HG03039 (cell line): ENCODE data around the gene AMOTL1.
"Not testable (repeated sequence)": the region's sequence is repeated elsewhere in the genome, so short reads cannot be mapped to it uniquely, and the experiment has no call there.

Experiments
- ATAC-seq: cut with Tn5 transposase; IDR thresholded peaks from one replicate; pipeline ENCODE4 v1.9.1; 2021; ENCODE audit warnings: mild to moderate bottlenecking, moderate library complexity; ENCODE audit not compliant: unreplicated experiment

Gene AMOTL1

DNA sequence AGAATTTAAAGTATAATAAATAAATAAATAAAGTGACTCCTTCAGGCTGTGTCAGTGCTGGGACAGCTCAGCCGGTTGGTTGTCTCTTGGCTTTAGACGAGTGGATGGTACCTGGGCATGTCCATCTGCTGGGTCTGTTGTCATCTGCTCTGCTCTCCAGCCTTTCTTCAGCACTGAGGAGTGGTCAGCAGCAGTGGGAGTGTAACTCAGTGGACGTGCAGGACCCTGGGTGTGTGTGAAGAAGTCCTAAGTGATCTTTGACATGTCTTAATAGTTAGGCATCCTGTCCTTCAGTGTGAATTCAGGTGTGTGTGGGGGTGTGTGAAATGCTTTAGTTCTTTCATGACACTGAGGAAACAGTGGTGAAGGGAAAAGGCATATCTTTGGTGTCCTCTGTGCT, 24.3 kb downstream of the AMOTL1 start:
- no peak for ATAC-seq

DNA sequence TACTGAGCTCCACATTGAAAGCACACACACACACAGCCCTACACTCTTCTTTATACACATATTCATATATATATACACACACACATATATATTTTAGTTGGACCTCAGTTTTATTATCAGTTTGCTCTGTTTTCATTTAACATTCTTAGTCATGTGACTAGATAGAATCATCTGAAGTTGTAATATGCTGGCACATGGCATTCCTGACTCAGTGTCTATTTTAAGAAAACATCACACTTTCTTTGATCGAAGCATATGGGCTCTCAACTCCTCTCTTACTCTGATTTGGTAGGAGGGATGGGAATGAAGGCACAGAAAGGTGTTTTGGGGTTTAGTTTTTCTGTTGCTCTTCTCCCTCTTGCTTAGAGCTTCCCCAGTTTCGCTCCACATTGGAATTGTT, 24.8 kb downstream of the AMOTL1 start:
- no peak for ATAC-seq

DNA sequence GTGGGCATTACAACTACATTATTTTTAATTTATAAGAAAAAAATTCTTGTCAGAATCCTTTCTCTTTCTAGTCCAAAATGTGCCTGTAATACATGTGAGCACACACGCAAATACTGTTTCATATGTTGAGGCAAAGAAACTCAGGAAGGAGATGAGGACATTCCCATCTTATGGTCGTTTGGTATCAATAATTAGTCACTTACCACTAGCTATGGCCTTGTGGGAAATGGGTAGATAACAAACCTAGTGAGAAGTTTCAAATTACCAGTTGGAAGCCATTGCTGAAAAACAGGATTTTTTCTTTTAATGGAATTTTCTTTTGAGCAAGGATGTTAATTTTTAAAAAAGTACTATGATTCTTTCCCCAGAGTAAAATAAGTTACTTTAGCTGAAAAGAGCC, 25.7 kb downstream of the AMOTL1 start:
- ATAC-seq: no peak

DNA sequence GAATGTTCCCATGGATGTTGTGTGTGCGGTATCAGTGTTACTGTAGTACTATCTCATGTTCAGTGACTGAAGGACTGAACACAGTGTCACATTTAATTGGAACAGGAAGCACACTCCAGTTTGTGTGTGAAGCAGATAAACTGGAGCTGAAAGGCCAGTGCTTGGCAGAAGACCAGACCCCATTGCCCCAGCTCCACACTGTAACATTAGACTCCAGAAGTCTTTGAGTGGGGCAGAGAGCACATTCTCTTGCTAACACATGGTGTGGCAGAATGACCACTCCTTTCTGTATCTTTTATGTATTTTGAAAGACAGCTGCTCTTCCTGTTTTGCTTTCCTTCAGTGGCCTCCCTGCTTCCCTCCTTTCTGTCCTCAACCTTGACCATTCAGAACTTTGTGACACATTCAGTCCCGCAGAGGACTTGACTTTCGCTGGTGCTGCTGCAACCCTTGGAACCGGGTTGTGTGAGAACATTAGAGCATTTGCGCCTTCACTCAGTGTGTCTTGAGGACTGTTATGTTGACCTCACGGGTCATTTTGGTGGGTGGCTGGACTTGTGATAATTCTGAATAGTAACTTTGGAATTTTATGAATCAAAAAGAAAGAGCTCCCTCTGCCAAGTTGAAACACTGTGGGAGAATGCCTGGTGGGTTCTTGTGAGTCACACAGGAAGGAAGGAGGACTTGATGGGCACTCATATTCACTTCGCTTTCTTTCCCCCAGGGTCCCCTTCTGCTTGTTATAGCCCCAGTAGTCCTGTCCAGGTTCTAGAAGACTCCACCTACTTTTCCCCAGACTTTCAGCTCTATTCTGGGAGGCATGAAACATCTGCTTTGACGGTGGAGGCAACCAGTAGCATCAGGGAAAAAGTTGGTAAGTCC, 26.4 kb downstream of the AMOTL1 start:
- ATAC-seq: no peak

DNA sequence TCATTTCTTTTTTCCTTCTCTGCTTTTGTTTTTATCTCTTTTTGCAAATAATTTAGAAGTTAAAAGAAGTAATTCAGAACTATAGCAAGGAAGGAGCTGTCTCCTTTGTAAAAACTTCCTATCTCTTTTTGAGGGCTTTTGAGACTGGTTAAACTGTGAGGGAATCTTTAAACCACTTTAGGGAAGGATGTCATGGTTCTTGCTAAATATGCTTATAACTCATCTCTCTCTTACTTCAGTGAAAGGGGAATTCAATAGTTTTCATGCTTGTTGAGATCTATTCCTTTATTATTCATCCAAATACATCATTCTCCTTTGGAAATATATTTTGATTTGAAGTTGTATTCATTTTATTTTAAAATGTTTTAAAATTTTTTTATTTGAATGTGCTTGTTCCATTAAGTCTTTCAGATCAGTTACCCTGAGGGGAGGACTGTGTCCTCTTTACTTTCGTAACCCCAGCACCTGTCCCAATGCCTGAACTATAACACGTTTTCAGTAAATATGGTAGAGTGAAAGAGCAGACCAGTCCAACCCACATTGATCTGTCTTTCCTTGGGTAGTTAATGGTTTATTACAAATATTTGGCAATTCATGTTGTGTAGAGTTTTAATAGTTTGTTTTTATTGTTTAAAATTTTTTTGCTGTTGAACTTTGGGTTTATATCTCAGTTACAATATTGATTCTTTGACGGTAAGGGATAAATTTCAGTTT, 27.5 kb downstream of the AMOTL1 start:
- ATAC-seq: no peak

DNA sequence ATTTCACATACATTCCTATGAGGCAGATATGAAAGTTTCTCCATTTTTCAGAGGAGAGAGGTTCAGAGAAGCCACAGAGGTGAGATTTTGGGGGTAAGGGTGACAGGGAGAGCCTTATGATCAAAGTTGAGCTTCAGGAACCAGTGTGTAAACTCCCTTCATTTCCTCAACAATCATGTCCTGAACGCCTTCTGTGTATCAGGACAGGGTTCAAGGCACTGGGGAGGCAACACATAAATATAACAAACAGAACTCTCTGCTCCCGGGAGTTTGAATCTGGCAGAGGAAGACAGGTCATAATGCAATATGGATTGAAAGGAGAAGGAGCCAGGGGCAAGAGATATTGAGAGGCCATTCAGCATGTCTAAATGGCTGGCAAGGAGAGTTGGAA, 28.0 kb downstream of the AMOTL1 start:
- no peak for ATAC-seq

DNA sequence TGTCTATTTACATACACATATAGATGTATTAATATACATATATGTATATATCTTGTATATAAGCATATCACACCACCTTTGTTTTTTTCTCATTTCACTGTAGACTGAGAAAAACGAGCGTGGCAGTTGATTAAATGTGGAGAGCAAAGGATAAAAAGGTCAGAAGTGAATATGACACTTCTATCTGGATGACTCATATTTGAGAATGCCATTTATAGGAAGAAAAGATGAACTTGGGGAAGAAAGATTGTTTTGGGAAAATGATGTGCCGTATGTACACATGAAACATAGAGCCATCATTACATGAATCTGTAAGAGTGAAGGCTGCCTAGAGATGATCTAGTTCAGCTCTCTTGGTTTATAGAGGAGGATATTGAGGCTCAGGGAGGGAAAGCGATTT, 28.7 kb downstream of the AMOTL1 start:
- no peak for ATAC-seq

DNA sequence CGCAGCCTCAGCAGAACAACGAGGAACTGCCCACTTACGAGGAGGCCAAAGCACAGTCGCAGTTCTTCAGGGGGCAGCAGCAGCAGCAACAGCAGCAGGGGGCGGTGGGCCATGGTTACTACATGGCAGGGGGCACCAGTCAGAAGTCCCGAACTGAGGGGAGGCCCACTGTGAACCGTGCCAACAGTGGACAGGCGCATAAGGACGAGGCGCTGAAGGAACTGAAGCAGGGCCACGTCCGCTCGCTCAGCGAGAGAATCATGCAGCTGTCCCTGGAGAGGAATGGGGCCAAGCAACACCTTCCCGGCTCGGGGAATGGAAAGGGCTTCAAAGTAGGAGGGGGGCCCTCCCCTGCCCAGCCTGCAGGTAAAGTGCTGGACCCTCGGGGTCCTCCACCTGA, 31.6 kb downstream of the AMOTL1 start:
- ATAC-seq: no peak

DNA sequence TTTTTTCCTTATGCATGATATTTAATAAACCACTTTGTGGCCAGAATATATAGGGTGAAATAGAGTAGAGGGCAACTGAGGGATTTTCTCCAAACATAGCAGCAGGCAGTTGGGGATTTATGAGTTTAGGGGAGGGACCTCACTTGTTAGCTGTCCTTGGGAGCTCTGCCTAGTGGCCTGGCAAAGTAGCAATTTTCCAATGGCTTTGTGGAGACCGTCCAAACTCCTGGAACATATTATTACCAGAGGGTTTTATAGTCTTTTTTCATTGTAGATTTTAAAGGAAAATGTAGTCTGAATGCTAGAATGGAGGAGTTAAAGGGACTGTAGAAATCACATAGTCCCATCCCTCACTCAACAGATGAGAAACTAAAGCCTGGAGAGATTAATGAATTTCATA, 32.3 kb downstream of the AMOTL1 start:
- no peak for ATAC-seq

DNA sequence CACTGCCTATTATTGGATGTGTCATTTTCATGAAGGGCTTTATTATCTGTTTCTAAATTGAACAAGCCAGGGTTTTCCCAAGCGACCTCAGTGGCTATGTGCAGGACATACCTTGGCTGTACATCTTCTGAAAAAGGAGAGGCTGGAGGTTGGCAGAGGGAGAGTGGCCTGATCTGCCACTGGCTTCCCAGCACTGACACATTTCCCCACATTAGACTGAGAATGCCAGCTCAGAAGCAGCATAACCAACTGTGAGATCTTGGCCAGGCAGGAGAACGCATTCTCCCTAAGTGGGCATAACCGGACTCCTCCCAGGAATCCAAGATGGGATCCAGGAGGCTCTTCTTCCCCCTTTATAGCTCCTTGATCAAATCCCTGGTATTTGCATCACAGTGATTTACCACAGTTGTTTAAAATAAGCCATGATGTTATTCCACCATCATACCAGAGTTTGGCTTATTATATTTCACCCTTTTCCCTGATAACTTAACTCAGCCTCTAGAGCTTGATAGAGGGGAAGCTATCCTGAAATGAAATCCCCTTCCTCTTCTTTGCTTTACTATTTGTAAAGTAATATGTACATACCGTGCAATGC, 33.8 kb downstream of the AMOTL1 start:
- no peak for ATAC-seq

DNA sequence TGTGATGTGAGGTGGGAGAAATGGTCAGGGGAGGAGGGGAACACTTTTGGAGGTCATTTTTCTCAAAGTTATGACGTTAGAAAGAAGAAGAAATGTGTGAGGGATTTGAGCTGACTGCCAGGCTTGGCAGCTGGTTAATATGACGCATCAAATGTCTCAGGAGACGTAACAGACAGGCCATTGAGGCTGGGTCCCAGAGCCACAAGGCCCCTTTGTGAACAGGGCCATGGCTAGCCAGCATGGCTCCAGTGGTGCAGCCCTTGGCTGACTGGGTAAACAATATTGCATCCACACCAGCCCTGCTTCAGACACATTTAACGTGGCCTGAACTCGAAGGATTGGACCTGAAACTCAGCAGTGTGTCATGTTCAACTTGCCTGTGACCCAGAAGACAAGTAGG, 34.3 kb downstream of the AMOTL1 start:
- no peak for ATAC-seq

DNA sequence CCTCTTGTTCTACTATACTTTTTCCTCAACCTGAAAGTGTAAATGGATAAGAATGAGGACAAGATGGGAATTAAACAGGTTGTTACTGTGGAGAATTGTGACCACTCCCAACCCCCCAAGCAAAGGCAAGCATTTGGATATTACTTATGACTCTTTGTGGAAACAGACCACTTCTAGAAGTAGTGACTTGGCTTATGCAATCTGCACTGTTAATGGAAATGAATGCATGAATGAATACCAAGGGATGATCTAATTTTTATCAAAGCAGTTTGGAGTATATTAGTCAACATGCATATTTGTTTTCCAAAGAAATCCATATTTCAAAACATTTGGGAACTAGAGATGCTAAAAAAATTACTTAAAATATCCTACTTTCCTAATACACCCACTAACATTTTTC, 35.3 kb downstream of the AMOTL1 start:
- ATAC-seq: no peak

DNA sequence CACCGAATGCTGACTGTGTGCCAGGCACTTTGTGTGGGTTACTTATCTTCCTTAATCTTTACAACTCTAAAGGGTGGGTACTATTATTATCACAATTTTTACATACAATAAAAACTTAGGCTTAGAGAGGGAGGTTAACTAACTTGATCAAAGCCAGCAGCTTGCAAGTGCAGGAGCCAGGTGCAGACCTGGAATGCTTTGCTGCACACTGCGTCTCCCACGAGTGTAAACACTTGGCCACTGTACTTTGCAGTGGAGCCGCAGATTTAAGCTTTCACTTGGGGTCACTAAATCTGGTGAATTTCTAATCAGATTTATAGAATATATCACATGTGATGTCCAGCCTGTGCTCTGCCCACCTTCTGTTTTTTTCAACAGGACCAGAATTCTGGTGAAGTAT, 36.7 kb downstream of the AMOTL1 start:
- no peak for ATAC-seq

DNA sequence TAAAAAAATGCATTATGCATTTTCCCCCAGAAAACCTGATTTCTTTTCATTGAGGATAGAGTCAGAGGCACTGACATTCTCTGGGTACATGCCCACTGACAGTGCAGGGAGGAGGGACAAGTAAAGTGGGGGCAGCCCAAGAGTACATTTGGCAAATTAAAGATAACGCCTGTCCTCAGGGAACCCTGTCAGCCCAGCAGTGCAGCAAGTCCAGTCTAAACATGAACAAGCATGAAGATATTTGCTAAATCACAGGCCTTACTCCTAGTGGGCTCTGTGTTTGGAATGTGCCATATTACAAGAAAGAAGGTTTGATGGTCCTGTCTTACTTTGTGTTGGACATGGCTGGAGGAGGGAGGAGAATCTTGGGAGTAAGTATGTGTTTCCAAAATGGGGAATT, 37.9 kb downstream of the AMOTL1 start:
- no peak for ATAC-seq

DNA sequence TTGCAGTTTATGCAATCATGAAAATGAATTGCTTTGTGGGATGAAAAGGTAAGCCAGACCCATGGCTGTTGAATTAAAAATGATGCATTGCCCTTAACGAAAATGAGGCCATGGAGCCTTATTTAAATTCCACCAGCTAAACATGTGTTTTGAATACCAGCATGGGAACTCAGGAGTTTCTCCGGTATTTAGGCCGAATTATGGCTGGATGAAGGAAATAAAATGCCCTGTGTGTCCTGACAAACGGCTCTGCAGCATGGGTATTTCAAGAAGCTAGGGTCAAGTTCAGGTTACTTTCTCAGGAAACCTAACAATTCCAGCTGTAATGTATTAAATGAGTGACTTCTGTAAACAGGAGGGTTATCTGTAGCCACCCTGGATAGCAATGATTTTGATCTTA, 38.3 kb downstream of the AMOTL1 start:
- no peak for ATAC-seq

DNA sequence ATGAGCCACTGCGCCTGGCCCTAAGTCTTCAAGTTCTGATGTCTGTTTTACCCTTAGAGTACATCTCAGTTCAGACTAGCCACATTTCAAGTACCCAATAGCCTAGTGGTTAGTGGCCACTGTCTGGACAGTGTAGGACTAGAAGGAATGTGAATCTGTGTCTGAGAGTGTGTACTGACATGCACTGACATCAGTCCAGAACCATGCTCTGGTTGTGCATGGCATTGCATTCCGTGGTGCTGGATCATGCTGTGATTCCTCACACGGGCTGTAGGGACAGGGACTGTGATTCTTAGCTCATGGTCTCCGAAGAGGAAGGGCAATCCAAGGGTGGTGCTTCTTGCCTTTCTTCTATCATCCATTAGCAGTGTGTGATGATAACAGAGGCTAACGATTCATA, 41.1 kb downstream of the AMOTL1 start:
- no peak for ATAC-seq

DNA sequence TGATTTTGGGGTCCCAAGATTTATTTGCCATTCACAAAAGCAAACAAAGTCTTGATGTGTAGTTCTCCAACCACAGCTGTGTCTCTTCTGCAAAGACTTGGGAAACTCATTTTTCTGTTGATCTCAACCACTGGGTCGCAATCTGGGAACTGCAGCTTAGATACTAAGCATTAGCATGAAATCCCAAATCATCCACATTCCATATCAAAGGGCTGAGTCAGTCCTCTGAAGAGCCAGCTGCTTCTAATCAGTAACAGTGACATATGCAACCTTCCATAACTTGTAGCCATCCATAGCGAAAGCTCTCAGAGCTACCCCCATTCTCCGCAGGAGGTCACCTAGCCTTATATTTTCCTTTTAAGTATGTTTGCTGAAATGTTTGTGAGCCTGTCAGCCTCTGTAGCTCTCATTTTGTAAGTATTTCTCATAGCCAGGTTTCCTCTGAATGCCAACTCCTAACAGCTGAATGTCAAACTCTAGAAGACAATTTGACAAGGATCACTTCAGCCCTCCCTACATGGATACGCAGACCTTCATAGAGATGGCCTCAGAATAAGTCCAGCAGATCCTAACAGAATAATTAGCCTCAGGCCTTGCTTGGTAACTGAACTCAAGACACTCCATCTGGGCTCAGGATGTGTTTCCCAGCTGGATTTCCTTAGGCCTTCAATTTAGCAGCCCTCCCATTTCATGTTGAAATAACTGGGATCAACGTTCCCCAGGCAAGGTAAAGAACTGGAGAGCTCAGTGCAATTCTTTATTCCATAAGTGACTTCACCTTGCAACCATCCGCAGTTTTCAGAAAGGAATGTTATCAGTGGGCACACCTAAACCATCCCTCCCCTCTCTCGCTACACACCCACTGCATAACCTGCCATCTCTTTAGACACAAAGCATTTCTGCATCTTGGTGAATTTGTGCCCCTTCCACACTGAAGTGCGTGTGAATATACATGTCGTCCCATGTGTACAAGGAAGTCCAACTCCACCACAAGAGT, 44.9 kb downstream of the AMOTL1 start:
- ATAC-seq: not testable (repeated sequence)

DNA sequence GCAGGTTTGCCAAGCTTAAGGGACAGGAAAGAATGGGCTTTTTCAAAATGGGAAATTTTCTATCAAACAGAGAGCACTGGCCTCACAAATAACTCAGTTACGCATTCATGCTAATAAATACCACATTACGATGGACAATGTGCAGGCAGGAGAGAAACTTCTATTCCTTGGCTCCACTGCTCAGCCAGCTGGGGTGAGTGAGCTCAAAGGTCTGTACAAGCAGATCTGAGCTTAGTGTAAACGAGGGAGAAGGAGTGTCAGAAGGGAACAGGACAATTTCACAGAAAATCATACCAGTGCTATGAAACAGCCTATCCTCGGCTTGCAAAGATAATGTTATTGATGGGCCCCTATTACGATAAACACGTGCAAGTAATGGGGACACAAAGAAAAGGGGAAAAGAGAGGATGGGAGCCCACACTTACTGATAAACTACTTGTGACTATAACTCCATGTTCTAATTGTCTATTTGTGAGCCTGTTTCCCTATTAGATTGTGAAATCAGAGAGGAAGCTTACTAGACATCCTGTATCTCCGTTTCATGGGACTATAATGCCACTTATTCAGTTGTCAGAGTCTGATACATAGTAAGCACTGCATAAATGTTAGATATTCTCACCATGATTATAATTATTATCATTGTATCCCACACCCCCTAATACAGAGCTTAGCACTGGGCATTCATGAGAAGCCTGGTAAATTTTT, 46.3 kb downstream of the AMOTL1 start:
- ATAC-seq: no peak

DNA sequence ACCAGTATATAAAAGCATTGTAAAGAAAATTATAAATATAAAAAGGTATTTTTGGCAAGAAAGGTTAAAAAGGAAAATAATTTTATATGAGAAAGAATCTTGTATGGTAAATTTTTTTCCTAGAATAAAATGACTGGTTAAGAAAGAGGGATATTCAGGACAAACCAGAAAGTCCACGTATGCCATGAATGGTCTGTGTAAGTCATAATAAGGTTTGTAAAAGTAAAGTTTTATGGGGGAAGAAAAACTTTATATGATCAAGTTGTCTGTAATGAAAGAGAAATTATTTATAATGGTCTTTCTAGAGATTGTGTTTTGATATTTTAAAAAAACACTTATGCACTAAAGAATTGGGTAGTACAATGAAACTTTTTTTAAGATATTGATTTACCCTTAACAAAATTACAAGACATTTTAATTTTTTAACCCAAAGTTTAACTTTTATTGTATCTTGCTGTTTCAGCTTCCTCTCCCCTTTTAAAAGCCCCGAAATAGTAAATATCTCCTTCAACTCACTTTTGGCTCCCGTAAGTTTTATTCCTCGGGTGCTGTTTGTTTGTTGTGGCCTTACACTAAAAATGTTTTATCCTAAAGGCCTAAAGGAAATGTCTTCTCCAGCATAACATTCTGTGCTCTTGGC, 47.7 kb downstream of the AMOTL1 start:
- ATAC-seq: no peak

DNA sequence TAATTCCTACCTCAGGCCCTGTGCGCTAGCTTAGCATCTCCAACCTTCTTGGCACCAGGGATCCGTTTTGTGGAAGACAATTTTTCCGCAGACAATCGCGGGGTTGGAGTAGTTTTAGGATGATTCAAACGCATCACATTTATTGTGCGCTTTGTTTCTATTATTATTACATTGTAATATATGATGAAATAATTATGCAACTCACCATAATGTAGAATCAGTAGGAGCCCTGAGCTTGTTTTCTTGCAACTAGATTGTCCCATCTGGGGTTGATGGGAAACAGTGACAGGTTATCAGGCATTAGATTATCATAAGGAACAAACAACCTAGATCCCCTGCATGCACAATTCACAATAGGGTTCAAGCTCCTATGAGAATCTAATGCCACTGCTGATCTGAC, 52.3 kb downstream of the AMOTL1 start:
- no peak for ATAC-seq
